IMR-90 (cell line): ENCODE measurements around the gene PPARG. TPM values are rescaled to one million over a fixed set of nuclear protein-coding genes. Genes with fewer than 3 reads are reported as not detected.

ENCODE experiments used
- ATAC-seq: fragments of 200-7000 bp; cut with Tn5 transposase; 2 replicates; pipeline ENCODE4 v1.9.1; 2020; ENCODE audit warnings: low read depth, mild to moderate bottlenecking, moderate library complexity
- BruUV-seq: library from RNA; stranded (reverse); fragments of 400-500 nt; replicated peaks from 2 replicates; lab custom pipeline; 2021; lab: Mats Ljungman, UMichigan
- CTCF ChIA-PET: fragments of 300-600 bp; formaldehyde crosslinking; extraction: SDS; loops from one replicate; lab custom pipeline; 2021; ENCODE audit warnings: antibody characterized with exemption; lab: Yijun Ruan, JAX
- POLR2A ChIA-PET: fragments of 300-600 bp; sonication (Branson Sonifier 250); formaldehyde crosslinking; loops from one replicate; lab custom pipeline; 2022; ENCODE audit warnings: antibody characterized with exemption; ENCODE audit not compliant: unreplicated experiment; lab: Charles Lee
- DNase-seq: peaks from one replicate; pipeline ENCODE4 v3.0.0; 2013
- H2AFZ ChIP-seq: replicated peaks from 2 replicates; pipeline ENCODE3; 2013; ENCODE audit warnings: low read length, mild to moderate bottlenecking; ENCODE audit not compliant: poor library complexity
- H2AK5ac ChIP-seq: 2 replicates; pipeline ENCODE4 v1.6.1; 2013; ENCODE audit warnings: low read depth, low read length, inconsistent platforms
- H2AK9ac ChIP-seq: replicated peaks from 2 replicates; pipeline ENCODE3; 2013; ENCODE audit warnings: mild to moderate bottlenecking, low read depth, low read length, moderate library complexity; ENCODE audit not compliant: poor library complexity
- H2BK120ac ChIP-seq: 2 replicates; pipeline ENCODE4 v1.6.1; 2013; ENCODE audit warnings: low read depth, low read length, inconsistent platforms
- H2BK15ac ChIP-seq: 3 replicates; pipeline ENCODE4 v1.6.1; 2013; ENCODE audit warnings: low read depth, low read length, inconsistent platforms
- H2BK20ac ChIP-seq: 2 replicates; pipeline ENCODE4 v1.6.1; 2013; ENCODE audit warnings: low read depth, mild to moderate bottlenecking, inconsistent platforms, low read length, moderate library complexity
- H2BK5ac ChIP-seq: 2 replicates; pipeline ENCODE4 v1.6.1; 2013; ENCODE audit warnings: mild to moderate bottlenecking, low read depth, low read length, inconsistent platforms; ENCODE audit not compliant: poor library complexity, severe bottlenecking
- H3K14ac ChIP-seq: replicated peaks from 2 replicates; pipeline ENCODE4 v1.6.1; 2013; ENCODE audit warnings: low read depth, low read length, inconsistent platforms
- H3K18ac ChIP-seq: 2 replicates; pipeline ENCODE4 v1.6.1; 2013; ENCODE audit warnings: low read depth, low read length, control low read depth
- H3K23ac ChIP-seq: 2 replicates; pipeline ENCODE4 v1.6.1; 2013; ENCODE audit warnings: low read depth, low read length, inconsistent platforms
- H3K27ac ChIP-seq: 2 replicates; pipeline ENCODE4 v1.5.1; 2013; ENCODE audit warnings: mild to moderate bottlenecking, control low read depth, low read length; ENCODE audit not compliant: insufficient read depth
- H3K27me3 ChIP-seq: 2 replicates; pipeline ENCODE4 v1.6.1; 2013; ENCODE audit warnings: low read length; ENCODE audit not compliant: control insufficient read depth, insufficient read depth
- H3K36me3 ChIP-seq: 2 replicates; pipeline ENCODE4 v1.6.1; 2013; ENCODE audit warnings: low read length, mixed read lengths; ENCODE audit not compliant: control insufficient read depth, insufficient read depth
- H3K4ac ChIP-seq: 2 replicates; pipeline ENCODE4 v1.6.1; 2013; ENCODE audit warnings: low read depth, low read length, inconsistent platforms
- H3K4me1 ChIP-seq: 2 replicates; pipeline ENCODE4 v1.6.1; 2013; ENCODE audit warnings: low read length, mixed read lengths; ENCODE audit not compliant: control insufficient read depth, insufficient read depth
- H3K4me2 ChIP-seq: 2 replicates; pipeline ENCODE4 v1.6.1; 2013; ENCODE audit warnings: low read depth, mild to moderate bottlenecking, control low read depth, low read length, moderate library complexity
- H3K4me3 ChIP-seq: 2 replicates; pipeline ENCODE4 v1.5.1; 2013; ENCODE audit warnings: low read depth, mild to moderate bottlenecking, control low read depth, low read length, moderate library complexity; ENCODE audit not compliant: insufficient read depth
- H3K56ac ChIP-seq: 2 replicates; pipeline ENCODE4 v1.6.1; 2013; ENCODE audit warnings: low read length, inconsistent platforms; ENCODE audit not compliant: insufficient read depth; ENCODE audit errors: extremely low read depth
- H3K79me1 ChIP-seq, 2 experiments: 2 replicates each; pipeline ENCODE4 v1.6.1; 2013; ENCODE audit warnings: low read length in 2 of 2, inconsistent platforms in 1 of 2, low read depth in 1 of 2
- H3K9ac ChIP-seq: 2 replicates; pipeline ENCODE4 v1.6.1; 2013; ENCODE audit warnings: low read depth, low read length, control low read depth
- H3K9me1 ChIP-seq: 2 replicates; pipeline ENCODE4 v1.6.1; 2013; ENCODE audit warnings: low read length, inconsistent platforms; ENCODE audit not compliant: insufficient read depth
- H3K9me3 ChIP-seq: 2 replicates; pipeline ENCODE4 v1.6.1; 2013; ENCODE audit warnings: low read length; ENCODE audit not compliant: control insufficient read depth, insufficient read depth
- H4K20me1 ChIP-seq: 2 replicates; pipeline ENCODE4 v1.6.1; 2013; ENCODE audit warnings: low read length, inconsistent platforms; ENCODE audit not compliant: insufficient read depth
- H4K5ac ChIP-seq: 2 replicates; pipeline ENCODE4 v1.6.1; 2013; ENCODE audit warnings: mild to moderate bottlenecking, low read depth, low read length, control low read depth
- H4K8ac ChIP-seq, 2 experiments: 2 replicates each; pipeline ENCODE4 v1.6.1; 2013; ENCODE audit warnings: low read depth in 2 of 2, low read length in 2 of 2, control low read depth in 1 of 2, inconsistent platforms in 1 of 2
- H4K91ac ChIP-seq: 2 replicates; pipeline ENCODE4 v1.6.1; 2013; ENCODE audit warnings: low read depth, low read length, inconsistent platforms; ENCODE audit not compliant: insufficient read depth
- BHLHE40 ChIP-seq: fragments of 150-350 bp; IDR thresholded peaks from 2 replicates; pipeline ENCODE4 v1.6.1; 2016; ENCODE audit warnings: mild to moderate bottlenecking, low read depth, low read length
- CEBPB ChIP-seq: IDR thresholded peaks from 2 replicates; pipeline ENCODE4 v1.6.1; 2012; ENCODE audit warnings: low read depth, low read length, improper control_type of control experiment
- CHD1 ChIP-seq: IDR thresholded peaks from 2 replicates; pipeline ENCODE4 v1.6.1; 2012; ENCODE audit warnings: low read depth, low read length, improper control_type of control experiment
- FOS ChIP-seq: fragments of 150-350 bp; IDR thresholded peaks from 2 replicates; pipeline ENCODE4 v1.6.1; 2016; ENCODE audit warnings: low read depth, low read length
- MAFK ChIP-seq: IDR thresholded peaks from 2 replicates; pipeline ENCODE4 v1.6.1; 2012; ENCODE audit warnings: low read depth, low read length, improper control_type of control experiment
- MAZ ChIP-seq: IDR thresholded peaks from 2 replicates; pipeline ENCODE4 v1.6.1; 2012; ENCODE audit warnings: low read depth, mild to moderate bottlenecking, low read length, improper control_type of control experiment, moderate library complexity, borderline replicate concordance
- MXI1 ChIP-seq: IDR thresholded peaks from 2 replicates; pipeline ENCODE4 v1.6.1; 2012; ENCODE audit warnings: low read depth, mild to moderate bottlenecking, low read length, moderate library complexity, borderline replicate concordance
- NFE2L2 ChIP-seq: fragments of 150-350 bp; IDR thresholded peaks from 2 replicates; pipeline ENCODE4 v1.6.1; 2016; ENCODE audit warnings: low read depth, mild to moderate bottlenecking, low read length
- POLR2A ChIP-seq: IDR thresholded peaks from 2 replicates; pipeline ENCODE4 v1.6.1; 2012; ENCODE audit warnings: mild to moderate bottlenecking, low read depth, low read length
- RAD21 ChIP-seq: IDR thresholded peaks from 2 replicates; pipeline ENCODE4 v1.6.1; 2012; ENCODE audit warnings: low read length, improper control_type of control experiment
- RCOR1 ChIP-seq: IDR thresholded peaks from 2 replicates; pipeline ENCODE4 v1.6.1; 2012; ENCODE audit warnings: mild to moderate bottlenecking, low read length, improper control_type of control experiment; ENCODE audit not compliant: insufficient replicate concordance
- RFX5 ChIP-seq: IDR thresholded peaks from 2 replicates; pipeline ENCODE4 v1.8.0; 2012; ENCODE audit warnings: low read depth, mild to moderate bottlenecking, low read length, moderate library complexity
- SMC3 ChIP-seq: fragments of 150-350 bp; IDR thresholded peaks from 2 replicates; pipeline ENCODE4 v1.6.1; 2016; ENCODE audit warnings: low read depth, mild to moderate bottlenecking, antibody characterized with exemption, low read length, moderate library complexity
- WGBS, 2 experiments: methylation state at CpG; one replicate each; pipeline versions ENCODE4 v1.1.5 to v1.1.7; 2013; ENCODE audit warnings: missing lambda C conversion rate in 2 of 2; ENCODE audit not compliant: insufficient read length in 1 of 2; ENCODE audit errors: extremely low coverage in 2 of 2; 5-methylcytosine and 5-hydroxymethylcytosine counted together
- dilution Hi-C: fragments of 300-500 bp; cut with HindIII; formaldehyde crosslinking; loops from one replicate; pipeline ENCODE4 v1.14.3; 2018; ENCODE audit warnings: low sequenced_read_pairs; ENCODE audit not compliant: unreplicated experiment
- in situ Hi-C: fragments of 300-500 bp; cut with MboI; formaldehyde crosslinking; loops from 3 replicates; pipeline ENCODE4 v1.14.3; 2019; ENCODE audit warnings: low sequenced_read_pairs, inconsistent platforms, mixed read lengths
- intact Hi-C: fragments of 100-400 bp; cut with micrococcal nuclease; formaldehyde crosslinking; loops from 2 replicates; pipeline ENCODE4 v1.10.0; 2022
- polyA plus RNA-seq, 3 experiments: library from polyadenylated mRNA; depleted of rRNA; stranded (reverse); fragments of >200 nt; gene quantifications; 2 replicates each; pipeline ENCODE4 v1.2.3, GENCODE V29; 2012; ENCODE audit warnings: low replicate concordance in 1 of 3
- total RNA-seq: library from RNA; depleted of rRNA; stranded (reverse); fragments of >200 nt; gene quantifications from 2 replicates; pipeline ENCODE4 v1.2.3, GENCODE V29; 2012
- TF ChIP-seq, protein P1 (sequence below): conservative IDR thresholded peaks from 2 replicates; pipeline ENCODE4 v1.5.1; 2012; ENCODE audit warnings: mild to moderate bottlenecking, low read depth, low read length, improper control_type of control experiment
- TF ChIP-seq, protein P2 (sequence below): fragments of 150-350 bp; IDR thresholded peaks from 2 replicates; pipeline ENCODE4 v1.6.1; 2017; ENCODE audit warnings: mild to moderate bottlenecking, antibody characterized with exemption, low read length, low read depth
- TF ChIP-seq, protein P3 (sequence below): fragments of 150-350 bp; IDR thresholded peaks from 2 replicates; pipeline ENCODE4 v1.6.1; 2016; ENCODE audit warnings: low read depth, mild to moderate bottlenecking, low read length, moderate library complexity, borderline replicate concordance

The PPARG gene
- total and polyA plus RNA-seq, 2 of the 4 experiments (the other 2 are of a cell fraction), result 11.2 to 23.8 TPM

DNA sequence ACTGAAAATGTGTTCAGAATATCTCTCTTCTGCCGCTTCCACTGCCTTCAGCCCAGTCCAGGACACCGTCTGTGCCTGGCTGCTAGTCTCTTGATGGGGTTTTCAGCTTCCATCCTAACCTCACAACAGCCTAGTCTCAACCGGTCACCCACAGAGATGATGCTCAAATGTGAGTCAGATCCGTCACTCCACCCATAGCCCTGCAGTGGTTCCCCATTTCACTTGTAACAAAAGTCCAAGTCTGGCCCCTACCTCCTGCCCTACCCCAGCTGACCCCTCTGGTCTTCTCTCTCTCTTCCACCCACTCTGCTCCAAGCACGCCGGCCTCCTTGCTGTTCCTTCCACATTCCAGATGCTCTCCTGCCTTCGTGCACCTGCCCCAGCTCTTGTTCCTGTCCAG is 68.1 kb downstream of the PPARG start:
- no peak overlapping the region for H3K27ac ChIP-seq
- H3K18ac ChIP-seq, result no peak overlapping the region
- H3K4me1 ChIP-seq, result peaks cover 2% of the 10 kb centered on the region
- H3K4ac ChIP-seq, result no peak overlapping the region
- ATAC-seq (no peak), DNase-seq (no peak)
- H3K56ac ChIP-seq, result no peak overlapping the region
- no peaks in the 10 kb centered on the region for H3K9me3 ChIP-seq
- no peaks in the 10 kb centered on the region for H3K27me3 ChIP-seq
- intact Hi-C loops, result no loop called here
- no peak for TF ChIP-seq BHLHE40
- TF ChIP-seq CHD1, result no peak
- TF ChIP-seq, protein P1, sequence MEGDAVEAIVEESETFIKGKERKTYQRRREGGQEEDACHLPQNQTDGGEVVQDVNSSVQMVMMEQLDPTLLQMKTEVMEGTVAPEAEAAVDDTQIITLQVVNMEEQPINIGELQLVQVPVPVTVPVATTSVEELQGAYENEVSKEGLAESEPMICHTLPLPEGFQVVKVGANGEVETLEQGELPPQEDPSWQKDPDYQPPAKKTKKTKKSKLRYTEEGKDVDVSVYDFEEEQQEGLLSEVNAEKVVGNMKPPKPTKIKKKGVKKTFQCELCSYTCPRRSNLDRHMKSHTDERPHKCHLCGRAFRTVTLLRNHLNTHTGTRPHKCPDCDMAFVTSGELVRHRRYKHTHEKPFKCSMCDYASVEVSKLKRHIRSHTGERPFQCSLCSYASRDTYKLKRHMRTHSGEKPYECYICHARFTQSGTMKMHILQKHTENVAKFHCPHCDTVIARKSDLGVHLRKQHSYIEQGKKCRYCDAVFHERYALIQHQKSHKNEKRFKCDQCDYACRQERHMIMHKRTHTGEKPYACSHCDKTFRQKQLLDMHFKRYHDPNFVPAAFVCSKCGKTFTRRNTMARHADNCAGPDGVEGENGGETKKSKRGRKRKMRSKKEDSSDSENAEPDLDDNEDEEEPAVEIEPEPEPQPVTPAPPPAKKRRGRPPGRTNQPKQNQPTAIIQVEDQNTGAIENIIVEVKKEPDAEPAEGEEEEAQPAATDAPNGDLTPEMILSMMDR, result no peak
- no peak for TF ChIP-seq MXI1
- TF ChIP-seq, protein P2, sequence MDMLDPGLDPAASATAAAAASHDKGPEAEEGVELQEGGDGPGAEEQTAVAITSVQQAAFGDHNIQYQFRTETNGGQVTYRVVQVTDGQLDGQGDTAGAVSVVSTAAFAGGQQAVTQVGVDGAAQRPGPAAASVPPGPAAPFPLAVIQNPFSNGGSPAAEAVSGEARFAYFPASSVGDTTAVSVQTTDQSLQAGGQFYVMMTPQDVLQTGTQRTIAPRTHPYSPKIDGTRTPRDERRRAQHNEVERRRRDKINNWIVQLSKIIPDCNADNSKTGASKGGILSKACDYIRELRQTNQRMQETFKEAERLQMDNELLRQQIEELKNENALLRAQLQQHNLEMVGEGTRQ, result no peak
- TF ChIP-seq POLR2A, result no peak
- TF ChIP-seq MAFK, result no peak
- TF ChIP-seq, protein P3, sequence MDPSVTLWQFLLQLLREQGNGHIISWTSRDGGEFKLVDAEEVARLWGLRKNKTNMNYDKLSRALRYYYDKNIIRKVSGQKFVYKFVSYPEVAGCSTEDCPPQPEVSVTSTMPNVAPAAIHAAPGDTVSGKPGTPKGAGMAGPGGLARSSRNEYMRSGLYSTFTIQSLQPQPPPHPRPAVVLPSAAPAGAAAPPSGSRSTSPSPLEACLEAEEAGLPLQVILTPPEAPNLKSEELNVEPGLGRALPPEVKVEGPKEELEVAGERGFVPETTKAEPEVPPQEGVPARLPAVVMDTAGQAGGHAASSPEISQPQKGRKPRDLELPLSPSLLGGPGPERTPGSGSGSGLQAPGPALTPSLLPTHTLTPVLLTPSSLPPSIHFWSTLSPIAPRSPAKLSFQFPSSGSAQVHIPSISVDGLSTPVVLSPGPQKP, result no peak
- no peak for TF ChIP-seq SMC3
- TF ChIP-seq MAZ, result no peak
- no peak for TF ChIP-seq RFX5
- no peak for TF ChIP-seq RAD21
- no peak for TF ChIP-seq CEBPB
- no peak for TF ChIP-seq FOS
- TF ChIP-seq RCOR1, result no peak
- no peak for TF ChIP-seq NFE2L2
- H4K20me1 ChIP-seq, result no peaks in the 10 kb centered on the region
- H2BK15ac ChIP-seq, result no peak overlapping the region
- H2BK5ac ChIP-seq, result no peak overlapping the region
- H4K5ac ChIP-seq, result no peak overlapping the region
- H3K79me1 ChIP-seq, result 0 out of 4 replicates have a peak, but pooled peaks cover 0 to 8% of the 10 kb centered on the region in 2 experiments
- no peak overlapping the region for H3K4me2 ChIP-seq
- H3K23ac ChIP-seq, result no peak overlapping the region
- no peaks in the 10 kb centered on the region for H3K36me3 ChIP-seq
- in situ Hi-C loops, result no loop called here
- H2AK9ac ChIP-seq, result no peak overlapping the region
- peaks cover 6% of the 10 kb centered on the region; the same call in 1 of the 2 replicates for H3K9me1 ChIP-seq
- ChIA-PET CTCF (no interaction called here), POLR2A (no interaction called here)
- no peak overlapping the region for H3K14ac ChIP-seq
- no peak overlapping the region for H4K91ac ChIP-seq
- no TSS peak for BruUV-seq
- WGBS, 2 experiments, result 86% methylated on average over 6 of the region's 7 CpGs; no CpG with 5 or more reads in 1 of the 2 experiments
- H2BK120ac ChIP-seq, result no peak overlapping the region
- no peak overlapping the region for H4K8ac ChIP-seq
- no peak overlapping the region for H3K4me3 ChIP-seq
- H2BK20ac ChIP-seq, result no peak overlapping the region
- H2AK5ac ChIP-seq, result no peak overlapping the region
- H3K9ac ChIP-seq, result no peak overlapping the region
- dilution Hi-C loops, result no loop called here
- H2AFZ ChIP-seq, result no peak overlapping the region
